Effector memory CD4-positive, alpha-beta T cell (primary cell): ENCODE measurements around the gene KLHL10.
A peak's percentile ranks its signal among the peaks of the same experiment; 100 is the strongest.

Experiments used
- DNase-seq, 3 donors: peaks; one replicate each; pipeline ENCODE4 v3.0.0-alpha.2; 2020
- H3K27ac ChIP-seq: 2 replicates; pipeline ENCODE4 v1.7.0; 2013; ENCODE audit warnings: mild to moderate bottlenecking, low read length, moderate library complexity; ENCODE audit not compliant: insufficient read depth, poor library complexity, severe bottlenecking
- H3K27me3 ChIP-seq: replicated peaks from 2 replicates; pipeline ENCODE4 v1.7.0; 2013; ENCODE audit warnings: mild to moderate bottlenecking, low read length; ENCODE audit not compliant: insufficient read depth, control insufficient read depth, poor library complexity, severe bottlenecking
- H3K36me3 ChIP-seq: 2 replicates; pipeline ENCODE4 v1.7.0; 2013; ENCODE audit warnings: mild to moderate bottlenecking, low read length, moderate library complexity; ENCODE audit not compliant: control insufficient read depth, insufficient read depth
- H3K4me1 ChIP-seq: 2 replicates; pipeline ENCODE4 v1.7.0; 2013; ENCODE audit warnings: low read length, mild to moderate bottlenecking; ENCODE audit not compliant: control insufficient read depth, insufficient read depth, poor library complexity, severe bottlenecking
- H3K4me3 ChIP-seq: 2 replicates; pipeline ENCODE4 v1.7.0; 2013; ENCODE audit warnings: low read length, low read depth, mild to moderate bottlenecking; ENCODE audit not compliant: insufficient read depth, poor library complexity, severe bottlenecking
- H3K9me3 ChIP-seq: 2 replicates; pipeline ENCODE4 v1.7.0; 2013; ENCODE audit warnings: mild to moderate bottlenecking, low read length, moderate library complexity; ENCODE audit not compliant: control insufficient read depth
- total RNA-seq, 3 donors: gene quantifications; one replicate each; lab custom pipeline; 2026; lab: John Stamatoyannopoulos, UW

The KLHL10 gene
- total RNA-seq, result 0 to 0.19 (median 0) reads per million in 3 donors

DNA sequence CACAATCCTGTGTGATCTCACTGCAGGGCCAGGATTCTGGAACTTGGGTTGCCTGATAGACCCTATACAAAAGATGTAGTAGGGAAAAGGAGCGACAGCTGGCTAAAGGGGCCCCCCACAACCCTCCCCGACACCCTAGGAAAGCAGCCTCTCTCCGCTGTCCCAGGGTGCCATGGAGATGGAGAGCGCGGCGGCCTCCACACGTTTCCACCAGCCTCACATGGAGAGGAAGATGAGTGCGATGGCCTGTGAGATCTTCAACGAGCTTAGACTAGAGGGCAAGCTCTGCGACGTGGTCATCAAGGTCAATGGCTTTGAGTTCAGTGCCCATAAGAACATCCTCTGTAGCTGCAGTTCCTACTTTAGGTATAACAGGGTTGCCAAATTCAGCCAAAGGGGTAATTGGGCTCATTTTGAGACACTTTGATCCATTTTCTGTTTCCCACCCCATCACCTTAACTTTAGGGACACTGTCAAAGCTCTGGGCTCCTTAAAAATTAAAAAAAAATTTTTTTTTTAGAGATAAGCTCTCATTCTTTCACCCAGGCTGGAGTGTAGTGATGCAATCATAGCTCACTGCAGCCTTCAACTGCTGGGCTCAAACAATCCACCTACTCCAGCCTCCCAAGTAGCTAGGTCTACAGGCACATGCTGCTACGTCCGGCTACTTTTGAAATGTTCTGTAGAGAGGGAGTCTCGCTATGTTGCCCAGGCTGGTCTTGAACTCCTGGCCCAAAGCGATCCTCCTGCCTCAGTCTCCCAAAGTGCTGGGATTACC lies at the start of gene KLHL10:
Gene KLHL10 (plus strand): TSS at position 65 of the 778 bp plus-strand sequence. CDS start 108 bp downstream, at position 173.
- no peaks in the 10 kb centered on the region for H3K27me3 ChIP-seq
- peak within 1 kb of the TSS; percentile 79 for H3K4me3 ChIP-seq
- peaks cover 11% of the 10 kb centered on the region for H3K4me1 ChIP-seq
- H3K27ac ChIP-seq, result no peak within 1 kb of the TSS
- no peaks in the 10 kb centered on the region for H3K9me3 ChIP-seq
- no peaks in the 10 kb centered on the region for H3K36me3 ChIP-seq
- DNase-seq, result no peak

DNA sequence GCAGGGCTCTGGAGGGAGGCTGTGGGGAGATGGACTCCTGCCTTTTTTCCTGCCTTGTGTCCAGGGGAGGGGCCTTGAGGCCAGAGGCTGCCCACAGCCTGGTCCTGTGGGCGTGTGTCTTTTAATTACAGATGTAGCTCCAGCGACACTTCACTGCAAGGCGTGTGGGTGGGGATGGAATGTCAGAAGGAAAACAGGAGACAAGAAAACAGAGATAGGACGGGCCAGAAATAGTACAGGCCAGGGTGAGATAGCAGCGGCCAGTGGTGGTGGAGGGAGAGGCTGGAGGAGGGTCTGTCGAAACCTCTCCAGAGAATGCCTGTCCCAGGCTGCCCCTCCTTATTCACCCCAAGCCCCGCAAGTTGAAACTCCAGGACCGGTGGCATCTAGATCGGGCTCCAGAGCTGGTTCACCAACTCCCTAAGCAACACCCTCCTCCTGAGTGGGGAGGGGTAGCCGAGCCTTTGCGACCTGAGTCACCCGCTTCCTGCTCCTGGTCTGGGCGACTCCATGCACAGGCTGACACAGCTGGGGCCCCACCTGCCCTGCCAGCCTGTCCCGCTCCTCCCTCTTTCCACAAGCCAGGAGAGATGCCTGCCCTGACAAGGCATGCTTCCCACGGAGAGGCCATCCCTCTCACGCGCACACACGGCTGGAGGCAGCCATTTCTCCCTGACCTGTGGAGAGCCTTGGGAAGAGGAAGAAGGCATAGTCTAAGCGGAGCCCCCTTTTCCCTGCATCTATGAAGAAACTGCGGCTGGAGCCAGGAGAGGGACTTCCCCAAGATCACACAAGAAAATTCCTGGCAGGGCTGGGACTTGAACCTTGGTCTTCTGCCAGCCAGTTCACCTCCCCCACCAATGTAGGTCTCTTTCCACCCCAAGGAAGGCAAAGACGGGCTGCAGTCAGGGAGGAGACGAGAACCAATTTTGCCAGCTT lies 44.5 kb upstream of the KLHL10 start:
- no peak for DNase-seq
- Histone ChIP-seq H3K4me1 (no peaks in the 10 kb centered on the region), H3K4me3 (no peak overlapping the region), H3K27ac (no peak overlapping the region), H3K27me3 (no peaks in the 10 kb centered on the region), H3K36me3 (no peaks in the 10 kb centered on the region), H3K9me3 (no peaks in the 10 kb centered on the region)

DNA sequence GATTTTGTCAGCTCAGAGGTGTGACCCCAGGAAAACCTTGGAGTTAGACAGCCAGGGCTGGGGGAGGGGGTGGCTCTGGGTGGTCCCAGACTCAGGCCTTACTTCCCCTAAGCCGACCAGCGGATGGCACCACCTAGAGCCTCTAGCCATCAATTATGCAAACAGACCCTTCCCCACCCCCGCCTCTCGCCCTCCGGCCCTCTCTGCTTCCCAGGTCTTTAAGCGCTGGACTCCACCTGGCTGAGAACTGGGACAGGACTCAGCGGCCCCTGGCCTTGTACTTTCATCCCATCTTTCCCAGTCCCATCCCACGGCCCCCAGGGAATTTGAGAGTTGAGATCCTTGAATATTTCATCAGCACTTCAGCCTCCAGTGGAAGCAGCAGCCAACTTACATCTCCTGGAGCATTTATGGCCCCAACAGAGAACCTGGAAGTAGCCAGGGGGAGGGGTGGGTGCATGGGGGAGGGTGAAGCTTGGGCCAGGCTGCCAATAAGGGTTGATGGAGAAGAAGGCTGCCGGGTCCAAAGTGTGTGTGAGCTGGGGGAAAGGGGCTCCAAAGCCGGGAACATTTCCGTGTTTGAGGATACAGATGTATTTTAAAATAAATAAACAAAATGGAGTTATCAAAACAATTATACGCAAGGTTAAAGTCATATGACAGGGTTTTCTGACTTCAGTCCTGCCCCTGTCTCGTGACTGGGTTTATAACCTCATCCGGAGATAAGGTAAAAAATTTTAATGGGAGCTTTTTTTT lies 43.7 kb upstream of the KLHL10 start:
- no peaks in the 10 kb centered on the region for H3K4me1 ChIP-seq
- no peak for DNase-seq
- H3K27ac ChIP-seq, result no peak overlapping the region
- no peaks in the 10 kb centered on the region for H3K9me3 ChIP-seq
- H3K4me3 ChIP-seq, result no peak overlapping the region
- H3K27me3 ChIP-seq, result no peaks in the 10 kb centered on the region
- no peaks in the 10 kb centered on the region for H3K36me3 ChIP-seq

DNA sequence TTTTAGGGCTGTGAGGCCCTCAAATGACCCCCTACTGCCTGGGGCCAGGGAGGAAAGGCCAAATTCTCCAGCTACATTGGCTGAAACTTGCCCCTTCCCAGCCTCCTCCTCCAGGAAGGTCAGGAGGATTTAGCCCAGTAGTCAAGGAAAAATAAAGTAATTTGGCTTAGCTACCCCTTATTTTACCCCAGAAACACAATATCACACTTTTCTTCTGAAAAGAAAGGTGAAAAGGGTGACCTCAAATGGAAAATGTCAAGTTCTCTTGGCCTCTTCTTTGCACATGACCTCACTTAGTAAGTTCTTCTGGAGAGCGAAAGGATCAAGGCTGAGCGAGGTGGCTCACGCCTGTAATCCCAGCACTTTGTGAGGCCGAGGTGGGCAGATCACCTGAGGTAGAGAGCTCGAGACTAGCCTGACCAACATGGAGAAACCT lies 43.1 kb upstream of the KLHL10 start:
- no peaks in the 10 kb centered on the region for H3K9me3 ChIP-seq
- no peak overlapping the region for H3K27ac ChIP-seq
- no peaks in the 10 kb centered on the region for H3K27me3 ChIP-seq
- DNase-seq, result no peak
- H3K4me1 ChIP-seq, result no peaks in the 10 kb centered on the region
- no peaks in the 10 kb centered on the region for H3K36me3 ChIP-seq
- H3K4me3 ChIP-seq, result no peak overlapping the region

DNA sequence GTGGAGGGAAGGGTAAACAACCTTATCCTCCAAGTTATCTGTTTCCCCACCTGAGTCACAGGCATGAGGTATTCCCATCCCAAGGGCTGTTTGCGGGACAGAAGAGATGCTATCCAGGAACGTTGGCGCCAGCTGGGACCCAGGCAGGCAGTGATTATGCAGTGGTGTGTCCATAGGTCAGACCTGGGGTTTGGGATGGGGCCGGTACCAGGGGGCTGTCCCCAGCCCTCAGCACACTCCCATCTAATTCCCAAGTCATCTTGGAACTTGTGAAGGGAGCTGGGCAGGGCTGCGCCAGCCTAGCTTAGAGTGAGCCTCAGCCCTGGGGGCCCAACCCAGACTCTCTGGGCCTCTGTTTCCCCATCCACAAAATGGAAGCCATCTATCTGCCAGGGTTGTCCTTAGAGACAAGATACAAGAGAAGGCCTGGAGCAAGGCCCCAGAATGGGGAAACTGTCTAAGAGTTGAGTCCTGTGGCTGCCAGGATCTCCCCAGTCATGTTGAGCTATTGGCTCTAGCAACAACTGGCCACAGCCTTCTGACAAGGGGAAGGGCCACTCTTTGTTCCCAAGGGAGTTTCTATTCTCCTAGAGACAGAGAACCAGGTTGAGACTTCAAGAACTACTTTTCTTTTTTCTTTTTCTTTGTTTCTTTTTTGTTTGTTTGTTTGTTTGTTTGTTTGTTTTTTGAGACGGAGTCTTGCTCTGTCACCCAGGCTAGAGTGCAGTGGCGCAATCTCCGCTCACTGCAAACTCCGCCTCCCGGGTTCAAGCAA lies 41.3 kb upstream of the KLHL10 start:
- Histone ChIP-seq H3K27me3 (no peaks in the 10 kb centered on the region), H3K27ac (no peak overlapping the region), H3K36me3 (no peaks in the 10 kb centered on the region), H3K4me1 (no peaks in the 10 kb centered on the region), H3K9me3 (no peaks in the 10 kb centered on the region), H3K4me3 (no peak overlapping the region)
- DNase-seq, result no peak

DNA sequence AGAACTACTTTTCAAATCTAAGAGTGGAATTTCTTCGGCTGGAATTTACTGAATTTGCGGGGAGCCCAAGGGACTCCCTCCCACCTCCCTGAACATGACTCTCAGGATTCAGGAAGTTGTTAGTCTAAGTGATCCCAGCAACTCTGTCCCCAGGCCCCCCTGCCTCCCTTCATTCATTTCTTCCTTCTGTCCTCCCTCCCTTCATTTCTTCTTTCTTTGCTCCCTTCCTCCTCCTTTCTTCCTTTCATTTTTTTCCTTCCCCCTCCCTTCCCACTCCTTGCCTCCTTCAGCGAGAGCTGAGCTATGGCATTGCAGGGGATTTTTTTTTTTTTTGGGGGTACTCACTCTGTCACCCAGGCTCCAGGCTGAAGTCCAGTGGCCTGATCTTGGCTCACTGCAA lies 40.2 kb upstream of the KLHL10 start:
- Histone ChIP-seq H3K36me3 (no peaks in the 10 kb centered on the region), H3K4me1 (no peaks in the 10 kb centered on the region), H3K27ac (no peak overlapping the region), H3K4me3 (no peak overlapping the region), H3K27me3 (no peaks in the 10 kb centered on the region), H3K9me3 (no peaks in the 10 kb centered on the region)
- DNase-seq, result no peak

DNA sequence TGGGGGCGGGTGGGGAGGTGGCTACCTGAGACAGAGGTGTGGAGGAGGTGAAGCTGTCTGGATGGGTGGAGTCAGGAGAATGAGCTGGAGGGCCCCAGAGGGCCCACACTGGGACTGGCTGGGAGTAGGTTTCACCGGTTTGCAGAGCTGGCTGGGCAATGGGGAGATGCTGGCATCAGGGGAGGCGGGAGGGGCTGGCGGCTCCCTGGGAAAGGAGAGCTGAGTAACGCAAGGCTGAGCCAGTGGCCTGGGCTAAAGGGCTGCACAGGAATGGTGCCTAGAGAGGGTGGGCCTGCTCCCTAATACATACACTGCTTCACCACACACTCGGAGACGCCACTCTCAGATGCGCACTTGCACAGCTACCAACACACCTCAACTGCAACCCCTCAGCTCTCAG lies 38.3 kb upstream of the KLHL10 start:
- Histone ChIP-seq H3K27me3 (no peaks in the 10 kb centered on the region), H3K36me3 (no peaks in the 10 kb centered on the region), H3K4me1 (no peaks in the 10 kb centered on the region), H3K27ac (no peak overlapping the region), H3K4me3 (no peak overlapping the region), H3K9me3 (no peaks in the 10 kb centered on the region)
- DNase-seq, result no peak

DNA sequence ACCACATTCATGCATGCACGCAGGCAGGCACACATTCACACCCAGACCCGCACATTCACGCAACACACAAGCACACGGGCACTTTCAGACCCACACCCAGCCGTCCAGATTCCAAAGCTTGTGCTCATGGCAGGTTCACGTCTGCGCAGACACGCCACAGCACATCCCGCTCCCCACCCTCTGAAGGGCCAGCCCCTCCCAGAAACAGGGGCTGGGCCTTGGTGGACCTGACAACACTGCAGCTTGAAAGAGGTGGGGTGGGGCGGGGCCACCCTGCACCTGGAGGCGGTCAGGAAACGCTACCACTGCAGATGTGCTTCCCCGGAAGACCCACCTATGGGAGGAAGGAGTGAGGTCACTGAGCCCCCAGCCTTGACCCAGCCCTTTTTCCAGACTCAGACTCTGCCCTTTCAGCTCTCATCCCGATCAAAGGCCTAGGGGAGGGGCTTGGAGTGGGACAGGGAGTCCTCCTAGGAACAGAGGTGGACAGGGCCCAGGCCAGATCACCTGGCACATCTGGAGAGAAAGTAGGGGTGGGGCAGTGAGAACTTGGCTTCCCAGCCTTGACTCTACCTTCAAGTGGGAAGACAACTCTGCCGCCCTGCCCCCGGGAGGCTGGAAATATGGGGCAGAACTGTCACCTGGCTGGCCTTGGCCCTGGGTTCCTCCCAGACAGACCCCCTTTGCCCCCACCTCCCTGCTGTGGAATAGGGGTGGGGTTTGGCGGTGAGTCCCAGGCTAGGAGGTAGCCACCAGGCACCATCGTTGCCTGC lies 36.8 kb upstream of the KLHL10 start:
- DNase-seq, result peak in 1 of 3 donors; percentile 16
- Histone ChIP-seq H3K27me3 (no peaks in the 10 kb centered on the region), H3K9me3 (no peaks in the 10 kb centered on the region), H3K4me1 (no peaks in the 10 kb centered on the region), H3K27ac (no peak overlapping the region), H3K36me3 (no peaks in the 10 kb centered on the region), H3K4me3 (no peak overlapping the region)
